Karpas-422 (cell line): ENCODE results near the gene RAB30. TPM values are rescaled to one million over a fixed set of nuclear protein-coding genes. Genes with fewer than 3 reads are reported as not detected.

Source experiments
- DNase-seq: peaks from one replicate; pipeline ENCODE4 v3.0.0-alpha.2; 2015
- H2AFZ ChIP-seq: fragments of 200-600 bp; sonication (generic); 2 replicates; pipeline ENCODE4 v1.6.1; 2014; ENCODE audit warnings: antibody characterized with exemption, low read length, mixed read lengths
- H3K27ac ChIP-seq: fragments of 200-600 bp; sonication (generic); 2 replicates; pipeline ENCODE4 v1.5.1; 2014; ENCODE audit warnings: mild to moderate bottlenecking, low read length, moderate library complexity
- H3K27me3 ChIP-seq: fragments of 200-600 bp; sonication (generic); 2 replicates; pipeline ENCODE4 v1.6.1; 2014; ENCODE audit warnings: low read length, mixed read lengths
- H3K36me3 ChIP-seq: fragments of 200-600 bp; sonication (generic); 2 replicates; pipeline ENCODE4 v1.6.1; 2014; ENCODE audit warnings: low read length, mixed read lengths; ENCODE audit not compliant: insufficient read depth
- H3K4me1 ChIP-seq: fragments of 200-600 bp; sonication (generic); 2 replicates; pipeline ENCODE4 v1.6.1; 2014; ENCODE audit warnings: mild to moderate bottlenecking, low read length, mixed read lengths
- H3K4me2 ChIP-seq: fragments of 200-600 bp; sonication (generic); 2 replicates; pipeline ENCODE4 v1.6.1; 2014; ENCODE audit warnings: low read length, low read depth, mild to moderate bottlenecking; ENCODE audit not compliant: poor library complexity, severe bottlenecking
- H3K4me3 ChIP-seq: fragments of 200-600 bp; sonication (generic); 2 replicates; pipeline ENCODE4 v1.5.1; 2014; ENCODE audit warnings: mild to moderate bottlenecking, antibody characterized with exemption, low read length, mixed read lengths
- H3K79me2 ChIP-seq: fragments of 200-600 bp; sonication (generic); 2 replicates; pipeline ENCODE4 v1.6.1; 2014; ENCODE audit warnings: mild to moderate bottlenecking, low read length, mixed read lengths
- H3K9ac ChIP-seq: fragments of 200-600 bp; sonication (generic); 2 replicates; pipeline ENCODE4 v1.6.0; 2014; ENCODE audit warnings: low read length
- H3K9me2 ChIP-seq: fragments of 200-600 bp; sonication (generic), shearing (Covaris generic); replicated peaks from 2 replicates; pipeline ENCODE4 v1.6.0; 2014; ENCODE audit warnings: mild to moderate bottlenecking, low read length, moderate library complexity; ENCODE audit not compliant: insufficient read depth
- H3K9me3 ChIP-seq: fragments of 300-700, 200-600 bp; sonication (generic); 2 replicates; pipeline ENCODE4 v1.6.1; 2014; ENCODE audit warnings: low read length, mixed read lengths
- H4K20me1 ChIP-seq: fragments of 200-600 bp; sonication (generic); 2 replicates; pipeline ENCODE4 v1.6.1; 2014; ENCODE audit warnings: mild to moderate bottlenecking, antibody characterized with exemption, low read length, low read depth; ENCODE audit not compliant: insufficient read depth
- total RNA-seq: library from RNA; depleted of rRNA; stranded (reverse); fragments of >200 nt; shearing (Covaris generic); gene quantifications from 2 replicates; pipeline ENCODE4 v1.2.3, GENCODE V29; 2014; ENCODE audit warnings: low replicate concordance

Gene RAB30
- total RNA-seq, 1 experiment from 2014 or later, result 66.5 TPM

DNA sequence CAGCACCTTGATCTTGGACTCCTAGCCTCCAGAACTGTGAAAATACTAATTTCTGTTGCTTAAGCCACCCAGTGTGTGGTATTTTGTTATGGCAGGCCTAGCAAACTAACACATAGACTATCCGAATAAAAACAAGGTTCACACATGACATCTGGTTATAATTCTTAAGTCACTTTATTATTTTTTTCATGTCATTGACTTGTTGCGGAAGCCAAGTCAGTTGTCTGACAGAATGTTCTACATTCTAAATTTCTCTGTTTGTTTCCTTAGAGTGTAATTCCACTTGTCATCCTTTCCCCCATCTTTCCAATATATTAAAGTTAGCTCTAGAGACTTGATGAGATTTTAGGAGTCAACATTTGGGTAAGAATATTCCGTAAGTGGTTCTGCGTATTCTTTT is 40.6 kb downstream of the RAB30 start:
- no peaks in the 10 kb centered on the region for H3K9me2 ChIP-seq
- H3K9me3 ChIP-seq, result no peaks in the 10 kb centered on the region
- no peak overlapping the region for H2AFZ ChIP-seq
- H3K4me2 ChIP-seq, result no peak overlapping the region
- peaks cover 69% of the 10 kb centered on the region for H3K4me1 ChIP-seq
- no peak overlapping the region for H3K9ac ChIP-seq
- DNase-seq, result no peak
- no peak overlapping the region for H3K27ac ChIP-seq
- H3K36me3 ChIP-seq, result peaks cover 20% of the 10 kb centered on the region
- H3K27me3 ChIP-seq, result no peaks in the 10 kb centered on the region
- H4K20me1 ChIP-seq, result peaks cover 44% of the 10 kb centered on the region; the same call in 1 of the 2 replicates
- no peak overlapping the region for H3K4me3 ChIP-seq
- H3K79me2 ChIP-seq, result peaks cover 98% of the 10 kb centered on the region

DNA sequence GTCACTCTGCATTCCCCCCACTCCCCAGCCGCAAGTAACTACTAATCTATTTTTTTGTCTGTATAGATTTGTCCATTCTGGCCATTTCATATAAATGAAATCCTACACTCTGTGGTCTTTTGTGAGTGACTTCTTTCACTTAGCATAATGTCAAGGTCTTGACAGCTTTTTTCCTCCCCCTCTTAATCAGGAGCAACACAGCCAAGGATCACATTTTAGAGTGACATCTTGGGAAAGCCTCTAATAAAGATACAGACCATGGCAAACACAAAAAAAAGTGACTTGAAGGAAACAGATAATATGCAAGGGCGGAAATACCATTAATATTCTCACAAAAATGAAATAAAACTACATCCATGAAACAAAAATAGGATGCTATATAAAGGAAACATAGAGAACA is 43.9 kb downstream of the RAB30 start:
- Histone ChIP-seq H3K9me3 (no peaks in the 10 kb centered on the region), H3K79me2 (peaks cover 98% of the 10 kb centered on the region), H3K4me1 (peaks cover 71% of the 10 kb centered on the region), H3K9ac (peak overlapping the region; percentile 36), H3K4me2 (peak overlapping the region; percentile 64), H3K27me3 (no peaks in the 10 kb centered on the region), H3K27ac (peak overlapping the region; percentile 91), H3K4me3 (peak overlapping the region; percentile 35), H4K20me1 (peaks cover 14% of the 10 kb centered on the region; the same call in 1 of the 2 replicates), H2AFZ (no peak overlapping the region), H3K9me2 (no peaks in the 10 kb centered on the region), H3K36me3 (peaks cover 22% of the 10 kb centered on the region)
- DNase-seq, result no peak

DNA sequence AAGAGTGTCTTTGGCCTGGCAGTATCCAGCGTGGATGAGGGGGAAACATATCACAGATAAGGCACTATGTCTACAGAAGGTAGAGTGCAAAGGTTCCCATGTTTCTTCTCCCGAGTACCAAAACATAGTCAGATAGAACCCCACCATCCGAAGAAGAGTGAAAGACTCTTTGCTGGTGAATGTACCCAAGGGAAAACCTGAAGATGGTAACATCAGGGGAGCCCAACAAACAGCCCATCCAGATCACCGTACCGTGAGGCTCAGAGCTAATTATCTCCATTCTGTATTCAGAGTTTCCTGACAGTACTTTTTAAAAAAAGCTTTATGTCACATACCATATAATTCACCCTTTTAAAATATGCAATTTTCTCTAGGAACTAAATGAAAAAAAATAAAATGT is 44.4 kb downstream of the RAB30 start:
- peak overlapping the region; percentile 64 for H3K4me2 ChIP-seq

DNA sequence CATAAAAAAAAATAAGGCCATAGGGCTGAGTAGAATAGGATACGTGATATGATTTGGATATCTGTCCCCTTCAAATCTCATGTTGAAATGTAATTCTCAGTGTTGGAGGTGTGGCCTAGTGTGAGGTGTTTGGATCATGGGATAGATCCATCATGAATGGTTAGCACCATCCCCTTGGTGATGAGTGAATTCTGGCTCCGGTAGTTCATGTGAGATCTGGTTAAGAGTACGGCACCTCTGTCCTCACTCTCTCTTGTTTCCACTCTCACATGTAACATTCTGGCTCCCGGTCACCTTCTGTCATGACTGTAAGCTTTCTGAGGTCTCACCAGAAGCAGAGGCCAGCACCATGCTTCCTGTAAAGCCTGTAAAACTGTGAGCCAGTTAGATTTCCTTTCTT is 45.5 kb downstream of the RAB30 start:
- H3K27ac ChIP-seq, result peak overlapping the region; percentile 91
- H3K79me2 ChIP-seq, result peaks cover 98% of the 10 kb centered on the region
- H4K20me1 ChIP-seq, result peaks cover 4% of the 10 kb centered on the region; the same call in 1 of the 2 replicates
- H3K36me3 ChIP-seq, result peaks cover 17% of the 10 kb centered on the region
- H2AFZ ChIP-seq, result no peak overlapping the region
- peaks cover 76% of the 10 kb centered on the region for H3K4me1 ChIP-seq
- no peaks in the 10 kb centered on the region for H3K27me3 ChIP-seq
- no peaks in the 10 kb centered on the region for H3K9me2 ChIP-seq
- H3K9ac ChIP-seq, result 0 out of 2 replicates have a peak overlapping the region, but pooled peaks have one; percentile 7
- H3K9me3 ChIP-seq, result no peaks in the 10 kb centered on the region
- DNase-seq, result no peak
- H3K4me3 ChIP-seq, result no peak overlapping the region
- peak overlapping the region; percentile 64 for H3K4me2 ChIP-seq

More for the DNA sequence above, 44.4 kb downstream of the RAB30 start:
- Histone ChIP-seq H4K20me1 (peaks cover 9% of the 10 kb centered on the region; the same call in 1 of the 2 replicates), H3K9ac (peak overlapping the region; percentile 36), H3K27me3 (no peaks in the 10 kb centered on the region), H3K9me2 (no peaks in the 10 kb centered on the region), H3K4me3 (peak overlapping the region; percentile 35), H3K79me2 (peaks cover 98% of the 10 kb centered on the region), H3K9me3 (no peaks in the 10 kb centered on the region), H2AFZ (no peak overlapping the region), H3K4me1 (peaks cover 69% of the 10 kb centered on the region), H3K36me3 (peaks cover 17% of the 10 kb centered on the region), H3K27ac (peak overlapping the region; percentile 91)
- DNase-seq, result peak; percentile 68

DNA sequence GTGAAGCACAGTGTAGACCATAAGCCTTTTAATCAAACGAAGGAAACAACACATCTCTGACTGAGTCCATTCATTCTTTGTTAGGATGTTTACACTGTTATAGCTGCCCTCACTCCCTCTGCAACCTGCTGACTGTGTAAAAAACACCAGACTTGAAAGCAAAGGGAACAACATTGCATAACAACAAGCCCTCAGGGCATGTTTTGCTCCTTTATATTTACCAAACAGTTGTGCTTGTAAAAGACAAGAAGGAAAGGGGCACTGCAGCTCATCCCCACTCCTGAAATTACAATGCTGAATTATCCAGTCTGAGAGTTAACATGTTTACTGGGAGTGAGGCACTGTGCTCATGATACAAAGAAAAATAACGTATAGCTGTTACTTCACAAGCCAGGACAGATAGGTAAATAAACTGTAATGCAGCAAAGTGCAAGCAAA is 46.4 kb downstream of the RAB30 start:
- Histone ChIP-seq H3K9me3 (no peaks in the 10 kb centered on the region), H3K4me2 (peak overlapping the region; percentile 64), H3K9ac (peak overlapping the region; percentile 59), H3K9me2 (no peaks in the 10 kb centered on the region), H2AFZ (no peak overlapping the region), H3K4me1 (peaks cover 86% of the 10 kb centered on the region), H3K27me3 (no peaks in the 10 kb centered on the region), H3K36me3 (peaks cover 17% of the 10 kb centered on the region), H3K27ac (peak overlapping the region; percentile 91), H4K20me1 (peaks cover 4% of the 10 kb centered on the region; the same call in 1 of the 2 replicates), H3K4me3 (peak overlapping the region; percentile 29), H3K79me2 (peaks cover 98% of the 10 kb centered on the region)
- no peak for DNase-seq

DNA sequence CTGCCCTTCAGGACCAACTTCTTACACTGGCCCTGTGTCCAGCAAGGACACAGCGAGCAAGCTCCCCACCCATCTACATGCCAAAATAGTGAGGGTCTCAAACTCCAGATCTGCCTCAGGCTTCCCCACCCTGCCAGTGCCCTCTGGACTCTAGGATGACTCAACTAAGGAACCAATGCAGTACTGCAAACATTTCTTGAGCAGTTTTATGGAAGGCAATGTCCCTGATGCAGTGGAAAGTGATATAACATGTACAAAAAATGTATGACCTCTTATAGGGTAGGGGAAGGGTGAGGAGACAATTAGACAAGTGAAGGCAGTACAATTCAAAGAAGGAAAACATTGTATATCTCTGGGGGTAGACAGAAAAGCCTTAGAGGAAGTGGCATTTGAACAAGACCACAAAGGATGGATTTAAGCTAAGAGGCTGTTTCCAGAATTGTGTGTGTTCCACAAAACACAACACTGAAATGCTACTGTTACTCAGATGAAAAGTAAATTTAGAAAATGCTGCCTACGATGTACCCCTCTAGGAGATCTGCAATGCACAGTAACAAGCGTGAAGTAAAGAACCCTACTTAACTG is 47.3 kb downstream of the RAB30 start:
- Histone ChIP-seq H3K9me2 (no peaks in the 10 kb centered on the region), H3K27ac (peak overlapping the region; percentile 91), H3K4me3 (peak overlapping the region; percentile 29), H3K79me2 (peaks cover 98% of the 10 kb centered on the region), H3K36me3 (peaks cover 17% of the 10 kb centered on the region), H3K27me3 (no peaks in the 10 kb centered on the region), H3K4me2 (peak overlapping the region; percentile 64), H4K20me1 (no peaks in the 10 kb centered on the region), H3K9me3 (no peaks in the 10 kb centered on the region), H3K4me1 (peaks cover 95% of the 10 kb centered on the region), H3K9ac (peak overlapping the region; percentile 59), H2AFZ (no peak overlapping the region)
- no peak for DNase-seq

DNA sequence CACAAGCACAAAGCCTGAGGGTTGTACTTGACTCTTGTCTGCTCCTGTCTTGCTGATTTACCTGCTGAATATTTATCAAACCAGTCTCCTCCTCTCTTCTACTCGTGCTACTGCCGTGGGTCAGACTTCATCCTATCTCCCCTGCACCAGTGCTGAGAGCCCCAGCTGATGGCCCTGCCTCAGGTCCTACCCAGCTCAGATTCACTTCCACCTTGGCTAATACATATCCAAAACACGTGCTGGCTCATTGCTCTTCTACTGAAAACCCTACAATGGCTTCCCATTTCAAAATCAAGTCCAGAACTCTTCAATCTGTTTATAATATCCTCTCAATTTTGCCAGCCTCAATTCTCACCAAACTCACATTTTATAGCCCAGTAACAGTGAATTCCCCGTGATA is 48.3 kb downstream of the RAB30 start:
- DNase-seq, result peak; percentile 96
- Histone ChIP-seq H3K4me3 (peak overlapping the region; percentile 29), H3K27me3 (no peaks in the 10 kb centered on the region), H3K79me2 (peaks cover 100% of the 10 kb centered on the region), H3K27ac (peak overlapping the region; percentile 91), H3K4me1 (peaks cover 98% of the 10 kb centered on the region), H3K9me2 (no peaks in the 10 kb centered on the region), H2AFZ (no peak overlapping the region), H3K4me2 (peak overlapping the region; percentile 64), H3K36me3 (peaks cover 17% of the 10 kb centered on the region), H3K9ac (peak overlapping the region; percentile 59), H3K9me3 (no peaks in the 10 kb centered on the region), H4K20me1 (no peaks in the 10 kb centered on the region)

DNA sequence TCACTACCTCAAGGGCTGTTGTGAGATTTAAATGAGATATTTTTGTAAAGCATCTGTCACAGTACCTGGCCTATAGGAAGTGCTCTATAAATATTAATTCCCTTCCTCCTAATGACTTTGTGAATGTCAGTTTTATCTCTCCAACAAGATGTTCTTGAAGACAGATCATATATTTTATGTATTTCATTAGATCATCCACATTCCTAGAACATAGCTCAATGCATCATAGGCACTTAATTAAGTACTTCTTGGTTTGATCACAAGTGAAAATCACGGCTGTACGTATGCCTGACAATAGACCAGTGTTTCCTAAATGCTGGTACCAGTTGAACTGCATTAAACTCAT is 49.9 kb downstream of the RAB30 start:
- no peaks in the 10 kb centered on the region for H3K27me3 ChIP-seq
- no peaks in the 10 kb centered on the region for H3K9me2 ChIP-seq
- no peak overlapping the region for H3K4me3 ChIP-seq
- H3K4me1 ChIP-seq, result peaks cover 95% of the 10 kb centered on the region
- H4K20me1 ChIP-seq, result no peaks in the 10 kb centered on the region
- H3K79me2 ChIP-seq, result peaks cover 100% of the 10 kb centered on the region
- H3K9ac ChIP-seq, result no peak overlapping the region
- H2AFZ ChIP-seq, result no peak overlapping the region
- H3K9me3 ChIP-seq, result no peaks in the 10 kb centered on the region
- peaks cover 18% of the 10 kb centered on the region for H3K36me3 ChIP-seq
- DNase-seq, result no peak
- no peak overlapping the region for H3K4me2 ChIP-seq
- peak overlapping the region; percentile 91 for H3K27ac ChIP-seq
